ENCODE data around the gene MXD1. TPM values are rescaled to one million over a fixed set of nuclear protein-coding genes. Genes with fewer than 3 reads are reported as not detected.

Gene MXD1
- total and polyA plus RNA-seq, 4 donors, result 1.4 to 8.5 (median 5.8) TPM

GRCh38 chr2:69946351-69947324 is 31.7 kb downstream of the MXD1 start:
- no peak for DNase-seq (ENCODE audit: low spot score)
- peak overlapping the region; percentile 25 to 54 for H3K27ac ChIP-seq (ENCODE audit: low read depth in 1 of 2, low read length in 2 of 2)
- H3K36me3 ChIP-seq (ENCODE audit: control insufficient read depth in 4 of 4, insufficient read depth in 3 of 4, low read depth in 1 of 4, low read length in 3 of 4), result peaks cover 0 to 16% (median 8%) of the 10 kb centered on the region in 4 donors
- H3K9ac ChIP-seq (ENCODE audit: low read depth in 1 of 2, low read length in 2 of 2), result no peak overlapping the region
- WGBS, result 76% methylated on average over 13 of the region's 13 CpGs
- H3K4me3 ChIP-seq (ENCODE audit: low read depth in 1 of 3, low read length in 3 of 3), result no peak overlapping the region
- no peaks in the 10 kb centered on the region for H3K4me1 ChIP-seq (ENCODE audit: control insufficient read depth in 4 of 4, insufficient read depth in 4 of 4, low read length in 3 of 4)
- H3K9me3 ChIP-seq (ENCODE audit: control insufficient read depth in 4 of 4, low read length in 3 of 4), result no peaks in the 10 kb centered on the region
- no peaks in the 10 kb centered on the region for H3K27me3 ChIP-seq (ENCODE audit: control insufficient read depth in 4 of 4, insufficient read depth in 4 of 4, low read length in 3 of 4)
- TF ChIP-seq SP1 (IDR thresholded peaks at IDR 0.05) (no peak), ZBTB33 (IDR thresholded peaks at IDR 0.05) (no peak), FOXA1 (IDR thresholded peaks at IDR 0.05) (no peak), HNF4G (IDR thresholded peaks at IDR 0.05) (no peak)

- H3K27ac ChIP-seq (ENCODE audit: low read depth in 1 of 2, low read length in 2 of 2), result peak overlapping the region; percentile 5 to 54
- H3K9ac ChIP-seq (ENCODE audit: low read depth in 1 of 2, low read length in 2 of 2), result no peak overlapping the region
- H3K4me3 ChIP-seq (ENCODE audit: low read depth in 1 of 3, low read length in 3 of 3), result no peak overlapping the region
Measured at GRCh38 chr2:69947325-69947931, 32.5 kb downstream of the MXD1 start.

GRCh38 chr2:69948032-69948962 is 33.4 kb downstream of the MXD1 start:
- no peaks in the 10 kb centered on the region for H3K4me1 ChIP-seq (ENCODE audit: control insufficient read depth in 4 of 4, insufficient read depth in 4 of 4, low read length in 3 of 4)
- H3K9me3 ChIP-seq (ENCODE audit: control insufficient read depth in 4 of 4, low read length in 3 of 4), result no peaks in the 10 kb centered on the region
- DNase-seq (ENCODE audit: low spot score), result peak; percentile 31
- H3K27ac ChIP-seq (ENCODE audit: low read depth in 1 of 2, low read length in 2 of 2), result peak overlapping the region in 1 of 2 donors; percentile 54
- H3K36me3 ChIP-seq (ENCODE audit: control insufficient read depth in 4 of 4, insufficient read depth in 3 of 4, low read depth in 1 of 4, low read length in 3 of 4), result peaks cover 0 to 3% (median under 1%) of the 10 kb centered on the region in 4 donors
- H3K9ac ChIP-seq (ENCODE audit: low read depth in 1 of 2, low read length in 2 of 2), result no peak overlapping the region
- H3K4me3 ChIP-seq (ENCODE audit: low read depth in 1 of 3, low read length in 3 of 3), result no peak overlapping the region
- WGBS, result 67% methylated on average over 35 of the region's 35 CpGs
- H3K27me3 ChIP-seq (ENCODE audit: control insufficient read depth in 4 of 4, insufficient read depth in 4 of 4, low read length in 3 of 4), result no peaks in the 10 kb centered on the region
- TF ChIP-seq RXRA (IDR thresholded peaks at IDR 0.05) (no peak), FOXA1 (IDR thresholded peaks at IDR 0.05) (no peak)

More at GRCh38 chr2:69947325-69947931, 32.5 kb downstream of the MXD1 start:
- WGBS, result 91% methylated on average over 4 of the region's 4 CpGs
- Histone ChIP-seq H3K36me3 (ENCODE audit: control insufficient read depth in 4 of 4, insufficient read depth in 3 of 4, low read depth in 1 of 4, low read length in 3 of 4) (peaks cover 0 to 10% (median 4%) of the 10 kb centered on the region in 4 donors), H3K27me3 (ENCODE audit: control insufficient read depth in 4 of 4, insufficient read depth in 4 of 4, low read length in 3 of 4) (no peaks in the 10 kb centered on the region), H3K9me3 (ENCODE audit: control insufficient read depth in 4 of 4, low read length in 3 of 4) (no peaks in the 10 kb centered on the region), H3K4me1 (ENCODE audit: control insufficient read depth in 4 of 4, insufficient read depth in 4 of 4, low read length in 3 of 4) (no peaks in the 10 kb centered on the region)
- DNase-seq (ENCODE audit: low spot score), result no peak
- TF ChIP-seq SP1 (IDR thresholded peaks at IDR 0.05) (no peak), EGR1 (IDR thresholded peaks at IDR 0.05; ENCODE audit: low read depth in 2 of 2) (no peak), HNF4G (IDR thresholded peaks at IDR 0.05) (no peak), GABPA (IDR thresholded peaks at IDR 0.05 in 1 of 2, conservative IDR thresholded peaks at IDR 0.05 in 1 of 2) (no peak), FOXA2 (IDR thresholded peaks at IDR 0.05) (no peak), RAD21 (IDR thresholded peaks at IDR 0.05) (no peak)

Data from liver (tissue), 9 donors.